ENCODE results near the gene CSPG4. TPM values are rescaled to one million over a fixed set of nuclear protein-coding genes. Genes with fewer than 3 reads are reported as not detected.
A peak's percentile ranks its signal among the peaks of the same experiment; 100 is the strongest.

CSPG4 gene
- total and polyA plus RNA-seq, 8 donors, result 0.35 to 3.1 (median 1.0) TPM

- H3K4me1 ChIP-seq, result peaks cover 4 to 8% (median 6%) of the 10 kb centered on the region in 3 donors
- no peaks in the 10 kb centered on the region for H3K27me3 ChIP-seq
- intact Hi-C loops (cut with DNase I), result no loop called here
- no peaks in the 10 kb centered on the region for H3K36me3 ChIP-seq
- no peaks in the 10 kb centered on the region for H3K9me3 ChIP-seq
- no peak overlapping the region for H3K4me3 ChIP-seq
- ATAC-seq, result no peak
- no peak for TF ChIP-seq CTCF (IDR thresholded peaks at IDR 0.05)
- WGBS, 2 donors, result 85 to 89% methylated on average over 16 of the region's 16 CpGs
- DNase-seq, result peak in 1 of 6 donors; percentile 54
- no peak for FAIRE-seq
- H3K27ac ChIP-seq, result no peak overlapping the region
Observed at GRCh38 chr15:75677465-75678323, 35.0 kb downstream of the CSPG4 start.

DNA sequence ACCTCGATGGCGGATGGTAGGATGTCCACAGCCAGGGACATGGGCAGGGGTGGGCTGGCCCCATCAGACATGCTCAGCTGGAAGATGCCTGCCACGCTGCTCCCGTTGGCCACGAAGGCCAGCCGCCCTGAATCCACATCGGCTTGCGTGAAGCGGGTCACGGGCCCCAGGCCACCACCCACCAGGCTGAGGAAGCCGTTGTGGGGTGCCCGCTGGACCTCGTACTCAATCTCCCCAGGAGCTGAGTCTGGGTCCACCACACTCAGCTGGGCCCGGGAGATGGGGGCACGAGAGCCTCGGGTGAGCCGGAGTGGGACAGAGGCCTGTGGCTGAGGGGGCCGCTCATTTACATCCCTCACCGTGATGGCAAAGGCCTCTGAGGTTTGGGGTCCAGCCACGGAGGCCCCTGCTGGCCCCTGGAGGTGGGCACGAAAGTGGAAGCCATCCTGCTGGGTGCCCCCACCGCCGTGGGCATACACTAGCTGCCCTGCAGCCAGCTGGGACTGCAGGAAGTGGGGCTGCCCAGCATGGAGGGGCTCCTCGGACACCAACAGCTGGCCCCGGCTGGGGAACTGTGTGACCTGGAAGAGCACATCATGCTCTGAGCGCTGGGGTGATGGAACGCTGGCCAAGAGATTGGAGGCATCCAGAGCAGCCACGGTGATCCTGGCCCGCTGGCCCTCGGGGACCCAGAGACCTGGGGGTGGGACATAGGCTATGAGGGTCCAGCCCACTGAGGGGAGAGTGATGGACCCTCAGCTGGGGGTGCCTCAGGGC is 35.8 kb downstream of the CSPG4 start:
- H3K4me3 ChIP-seq, result no peak overlapping the region
- TF ChIP-seq CTCF (IDR thresholded peaks at IDR 0.05), result no peak
- WGBS, 2 donors, result 87 to 89% methylated on average over 30 of the region's 30 CpGs
- H3K27ac ChIP-seq, result no peak overlapping the region
- FAIRE-seq (no peak), DNase-seq (peak in 1 of 6 donors; percentile 77), ATAC-seq (no peak)
- H3K4me1 ChIP-seq, result peaks cover 7 to 14% (median 9%) of the 10 kb centered on the region in 3 donors
- H3K9me3 ChIP-seq, result no peaks in the 10 kb centered on the region
- no peaks in the 10 kb centered on the region for H3K27me3 ChIP-seq
- intact Hi-C loops (cut with DNase I), result no loop called here
- no peaks in the 10 kb centered on the region for H3K36me3 ChIP-seq

DNA sequence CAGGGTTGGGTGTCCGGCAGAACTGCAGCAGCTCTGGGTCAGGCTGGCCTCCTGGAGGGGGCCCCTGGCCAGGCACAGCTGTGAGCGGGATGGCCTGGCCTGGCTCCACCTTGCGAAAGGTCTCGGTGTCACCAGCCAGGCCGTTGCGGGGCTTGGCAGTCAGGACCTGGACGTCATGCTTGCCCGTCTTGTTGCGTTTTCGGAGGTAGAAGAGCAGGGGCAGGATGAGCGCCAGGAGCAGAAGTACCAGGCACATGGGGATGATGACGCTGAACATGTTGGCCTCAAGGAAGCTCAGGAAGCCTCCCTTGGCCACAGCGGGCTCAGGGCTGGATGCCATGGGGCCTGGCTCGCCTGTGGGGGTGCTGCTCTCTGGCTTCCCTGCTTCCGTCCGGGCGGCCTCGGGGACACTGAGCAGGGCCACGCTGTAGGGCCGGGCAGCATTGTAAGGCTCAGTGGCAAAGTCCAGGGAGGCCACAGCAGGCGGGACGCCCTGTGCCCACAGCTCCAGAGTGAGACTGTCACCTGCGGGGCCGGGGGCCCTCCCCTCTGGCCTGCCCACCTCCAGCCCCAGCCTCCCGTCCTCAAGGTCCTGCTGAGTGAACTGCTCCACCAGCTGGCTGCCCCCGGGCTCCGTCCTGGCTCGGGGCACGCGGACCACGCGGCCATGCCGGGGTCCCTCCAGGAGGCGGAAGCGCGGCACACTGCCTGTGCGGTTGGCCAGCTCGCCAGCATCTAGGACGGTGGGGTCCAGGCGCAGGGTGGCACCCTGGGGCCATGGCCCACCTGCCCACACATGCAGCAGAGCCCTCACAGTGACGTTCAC is 36.9 kb downstream of the CSPG4 start:
- WGBS, 2 donors, result 89 to 90% methylated on average over 41 of the region's 41 CpGs
- ATAC-seq (no peak), DNase-seq (peak in 1 of 6 donors; percentile 74), FAIRE-seq (no peak)
- Histone ChIP-seq H3K4me3 (no peak overlapping the region), H3K9me3 (no peaks in the 10 kb centered on the region), H3K27ac (no peak overlapping the region), H3K27me3 (no peaks in the 10 kb centered on the region), H3K36me3 (no peaks in the 10 kb centered on the region), H3K4me1 (peaks cover 7 to 14% (median 9%) of the 10 kb centered on the region in 3 donors)
- TF ChIP-seq CTCF (IDR thresholded peaks at IDR 0.05), result no peak
- intact Hi-C loops (cut with DNase I), result no loop called here

- TF ChIP-seq CTCF (IDR thresholded peaks at IDR 0.05), result no peak
- WGBS, 2 donors, result 84 to 93% methylated on average over 8 of the region's 8 CpGs
- H3K27me3 ChIP-seq, result no peaks in the 10 kb centered on the region
- H3K4me1 ChIP-seq, result peaks cover 7 to 14% (median 9%) of the 10 kb centered on the region in 3 donors
- H3K4me3 ChIP-seq, result no peak overlapping the region
- no peaks in the 10 kb centered on the region for H3K9me3 ChIP-seq
- peak in 1 of 6 donors; percentile 44 for DNase-seq
- ATAC-seq, result no peak
- FAIRE-seq, result no peak
- H3K36me3 ChIP-seq, result no peaks in the 10 kb centered on the region
- no peak overlapping the region for H3K27ac ChIP-seq
- intact Hi-C loops (cut with DNase I), result no loop called here
Observed at GRCh38 chr15:75674366-75674765, 38.3 kb downstream of the CSPG4 start.
